WTC11 (cell line): ENCODE results near the gene SMAD3.

Experiments
- ATF1 ChIP-seq: sonication (generic); formaldehyde crosslinking; IDR thresholded peaks from 2 replicates; pipeline ENCODE4 v1.8.1; 2023; ENCODE audit warnings: mild to moderate bottlenecking, moderate library complexity, missing genetic modification reagents
- ATF2 ChIP-seq: sonication (generic); formaldehyde crosslinking; IDR thresholded peaks from 2 replicates; pipeline ENCODE4 v1.8.1; 2022; ENCODE audit warnings: low read depth, missing genetic modification reagents, borderline replicate concordance
- ATF3 ChIP-seq: sonication (generic); formaldehyde crosslinking; conservative IDR thresholded peaks from 2 replicates; pipeline ENCODE4 v1.8.1; 2022; ENCODE audit warnings: mild to moderate bottlenecking, missing genetic modification reagents
- E2F1 ChIP-seq: sonication (generic); formaldehyde crosslinking; IDR thresholded peaks from 2 replicates; pipeline ENCODE4 v1.8.0; 2022; ENCODE audit warnings: mild to moderate bottlenecking, missing genetic modification reagents
- FOXP4 ChIP-seq: sonication (generic); formaldehyde crosslinking; IDR thresholded peaks from 2 replicates; pipeline ENCODE4 v1.8.0; 2022; ENCODE audit warnings: mild to moderate bottlenecking, missing genetic modification reagents
- GRHL2 ChIP-seq: fragments of 250-450 bp; sonication (Bioruptor Pico); IDR thresholded peaks from 2 replicates; pipeline ENCODE4 v1.8.0; 2022; ENCODE audit warnings: mild to moderate bottlenecking, moderate library complexity; ENCODE audit not compliant: insufficient replicate concordance, severe bottlenecking
- IRF2 ChIP-seq: sonication (generic); formaldehyde crosslinking; IDR thresholded peaks from 2 replicates; pipeline ENCODE4 v1.8.0; 2022; ENCODE audit warnings: low read depth, missing genetic modification reagents, borderline replicate concordance
- NFE2L1 ChIP-seq: sonication (generic); formaldehyde crosslinking; IDR thresholded peaks from 2 replicates; pipeline ENCODE4 v1.8.1; 2023; ENCODE audit warnings: missing genetic modification reagents
- SMAD3 ChIP-seq: sonication (generic); formaldehyde crosslinking; IDR thresholded peaks from 2 replicates; pipeline ENCODE4 v1.8.0; 2022; ENCODE audit warnings: missing genetic modification reagents, mild to moderate bottlenecking, borderline replicate concordance
- SP1 ChIP-seq: sonication (generic); formaldehyde crosslinking; conservative IDR thresholded peaks from 2 replicates; pipeline ENCODE4 v1.8.1; 2022; ENCODE audit warnings: missing genetic modification reagents
- TP53 ChIP-seq: sonication (generic); formaldehyde crosslinking; IDR thresholded peaks from 2 replicates; pipeline ENCODE4 v1.8.1; 2023; ENCODE audit warnings: mild to moderate bottlenecking, missing genetic modification reagents
- TF ChIP-seq, protein P1 (sequence below): sonication (generic); formaldehyde crosslinking; IDR thresholded peaks from 2 replicates; pipeline ENCODE4 v1.8.1; 2022; ENCODE audit warnings: mild to moderate bottlenecking, missing genetic modification reagents, moderate library complexity, borderline replicate concordance
- TF ChIP-seq, protein P2 (sequence below): fragments of 200-600 bp; IDR thresholded peaks from 2 replicates; pipeline ENCODE4 v1.8.0; 2022; ENCODE audit warnings: antibody characterized with exemption

- TF ChIP-seq ATF1 (CRISPR knock-in tag) (no peak), ATF3 (CRISPR knock-in tag) (no peak), SP1 (CRISPR knock-in tag) (no peak), GRHL2 (CRISPR knock-in tag) (no peak), E2F1 (no peak), NFE2L1 (CRISPR knock-in tag) (no peak), SMAD3 (CRISPR knock-in tag) (no peak), FOXP4 (CRISPR knock-in tag) (no peak), IRF2 (CRISPR knock-in tag) (no peak), ATF2 (CRISPR knock-in tag) (no peak), TP53 (no peak)
- TF ChIP-seq, protein P1, sequence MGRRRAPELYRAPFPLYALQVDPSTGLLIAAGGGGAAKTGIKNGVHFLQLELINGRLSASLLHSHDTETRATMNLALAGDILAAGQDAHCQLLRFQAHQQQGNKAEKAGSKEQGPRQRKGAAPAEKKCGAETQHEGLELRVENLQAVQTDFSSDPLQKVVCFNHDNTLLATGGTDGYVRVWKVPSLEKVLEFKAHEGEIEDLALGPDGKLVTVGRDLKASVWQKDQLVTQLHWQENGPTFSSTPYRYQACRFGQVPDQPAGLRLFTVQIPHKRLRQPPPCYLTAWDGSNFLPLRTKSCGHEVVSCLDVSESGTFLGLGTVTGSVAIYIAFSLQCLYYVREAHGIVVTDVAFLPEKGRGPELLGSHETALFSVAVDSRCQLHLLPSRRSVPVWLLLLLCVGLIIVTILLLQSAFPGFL (CRISPR knock-in tag) = no peak
- TF ChIP-seq, protein P2, sequence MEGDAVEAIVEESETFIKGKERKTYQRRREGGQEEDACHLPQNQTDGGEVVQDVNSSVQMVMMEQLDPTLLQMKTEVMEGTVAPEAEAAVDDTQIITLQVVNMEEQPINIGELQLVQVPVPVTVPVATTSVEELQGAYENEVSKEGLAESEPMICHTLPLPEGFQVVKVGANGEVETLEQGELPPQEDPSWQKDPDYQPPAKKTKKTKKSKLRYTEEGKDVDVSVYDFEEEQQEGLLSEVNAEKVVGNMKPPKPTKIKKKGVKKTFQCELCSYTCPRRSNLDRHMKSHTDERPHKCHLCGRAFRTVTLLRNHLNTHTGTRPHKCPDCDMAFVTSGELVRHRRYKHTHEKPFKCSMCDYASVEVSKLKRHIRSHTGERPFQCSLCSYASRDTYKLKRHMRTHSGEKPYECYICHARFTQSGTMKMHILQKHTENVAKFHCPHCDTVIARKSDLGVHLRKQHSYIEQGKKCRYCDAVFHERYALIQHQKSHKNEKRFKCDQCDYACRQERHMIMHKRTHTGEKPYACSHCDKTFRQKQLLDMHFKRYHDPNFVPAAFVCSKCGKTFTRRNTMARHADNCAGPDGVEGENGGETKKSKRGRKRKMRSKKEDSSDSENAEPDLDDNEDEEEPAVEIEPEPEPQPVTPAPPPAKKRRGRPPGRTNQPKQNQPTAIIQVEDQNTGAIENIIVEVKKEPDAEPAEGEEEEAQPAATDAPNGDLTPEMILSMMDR = no peak
Measured at GRCh38 chr15:67225336-67225735, 159.9 kb downstream of the SMAD3 start.
